DMS 273 (cell line): ENCODE data around the gene TTC12.

Experiments
- DNase-seq: peaks from one replicate; lab custom pipeline; 2025; ENCODE audit not compliant: unreplicated experiment; lab: John Stamatoyannopoulos, UW

Gene TTC12

GRCh38 chr11:113314389-113315301, at the start of gene TTC12:
TTC12 (plus strand) TSS chr11:113314583; CDS start chr11:113316258, 1,675 bp downstream.
- DNase-seq = peak; percentile 94

- peak; percentile 10 for DNase-seq
Measured at GRCh38 chr11:113265362-113265761, 49.0 kb upstream of the TTC12 start.

- peak; percentile 67 for DNase-seq
Measured at GRCh38 chr11:113267493-113267892, 46.9 kb upstream of the TTC12 start.

- no peak for DNase-seq
Measured at GRCh38 chr11:113269096-113269495, 45.3 kb upstream of the TTC12 start.

GRCh38 chr11:113269636-113270035, 44.7 kb upstream of the TTC12 start:
- no peak for DNase-seq

GRCh38 chr11:113270080-113270479, 44.3 kb upstream of the TTC12 start:
- no peak for DNase-seq

- DNase-seq = no peak
Measured at GRCh38 chr11:113271551-113272245, 42.7 kb upstream of the TTC12 start.

- DNase-seq = no peak
Measured at GRCh38 chr11:113272281-113272680, 42.1 kb upstream of the TTC12 start.

GRCh38 chr11:113272927-113273615, 41.3 kb upstream of the TTC12 start:
- DNase-seq = no peak

GRCh38 chr11:113273720-113274119, 40.7 kb upstream of the TTC12 start:
- DNase-seq = peak; percentile 24

- DNase-seq = peak; percentile 53
Measured at GRCh38 chr11:113274713-113275582, 39.4 kb upstream of the TTC12 start.

GRCh38 chr11:113275602-113276001, 38.8 kb upstream of the TTC12 start:
- no peak for DNase-seq

GRCh38 chr11:113276466-113276865, 37.9 kb upstream of the TTC12 start:
- DNase-seq = no peak

- DNase-seq = no peak
Measured at GRCh38 chr11:113277907-113278306, 36.5 kb upstream of the TTC12 start.

- no peak for DNase-seq
Measured at GRCh38 chr11:113278481-113278880, 35.9 kb upstream of the TTC12 start.

GRCh38 chr11:113278925-113279324, 35.5 kb upstream of the TTC12 start:
- DNase-seq = no peak

GRCh38 chr11:113279591-113279990, 34.8 kb upstream of the TTC12 start:
- DNase-seq = no peak

GRCh38 chr11:113281052-113281725, 33.2 kb upstream of the TTC12 start:
- DNase-seq = no peak

GRCh38 chr11:113282898-113283437, 31.4 kb upstream of the TTC12 start:
- DNase-seq = no peak

GRCh38 chr11:113283881-113284280, 30.5 kb upstream of the TTC12 start:
- no peak for DNase-seq
